Spleen (tissue), 7 donors: ENCODE measurements around the gene TIMM29.

Experiments
- POLR2A ChIP-seq, 3 donors: fragments of 450-650 bp; IDR thresholded peaks; one replicate each; pipeline ENCODE4 v1.5.1; 2017; ENCODE audit warnings: antibody characterized with exemption in 3 of 3, mild to moderate bottlenecking in 1 of 3
- POLR2AphosphoS5 ChIP-seq, 3 donors: sonication (generic); formaldehyde crosslinking; IDR thresholded peaks; one replicate each; pipeline ENCODE4 v1.5.1; 2017; ENCODE audit warnings: antibody characterized with exemption in 3 of 3
- TF ChIP-seq, protein P1 (sequence below), 11 experiments: fragments of 200-600 bp in 7 of 11; fragments of 450-650 bp in 4 of 11; sonication (generic) in 4 of 11; IDR thresholded peaks in 8 of 11; conservative IDR thresholded peaks in 3 of 11; 1 replicate in 7 of 11; 2 replicates in 4 of 11; pipeline versions ENCODE4 v1.4.0 to v1.8.0; 2016 to 2021; ENCODE audit warnings: antibody characterized with exemption in 11 of 11, inconsistent platforms in 4 of 11, mild to moderate bottlenecking in 1 of 11
- donor health status: DM: no; HTN: no; CAD: no; lungs with moderate emphysema.
- donor health status: DM: no; HTN: no; CAD: no.
- donor health status: DM: no; HTN: no; CAD: no.

DNA sequence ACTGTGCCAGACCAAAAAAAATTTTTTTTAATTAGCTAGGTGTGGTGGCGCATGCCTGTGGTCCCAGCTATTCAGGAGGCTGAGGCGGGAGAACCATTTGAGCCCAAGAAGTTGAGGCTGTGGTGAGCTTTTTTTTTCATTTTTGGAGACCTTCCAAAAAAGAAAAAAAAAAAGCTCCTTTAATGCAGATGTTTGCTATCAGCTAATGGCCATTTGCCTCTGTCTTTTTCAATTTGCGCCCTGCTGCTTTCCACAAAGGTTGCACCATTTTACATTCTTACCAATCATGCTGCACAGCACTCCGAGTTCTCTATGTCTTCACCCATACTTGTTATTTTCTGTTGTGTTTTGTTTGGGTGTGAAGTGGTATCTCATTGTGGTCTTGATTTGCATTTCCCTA is 16.7 kb downstream of the TIMM29 start:
- no peak for TF ChIP-seq POLR2A (IDR thresholded peaks at IDR 0.05)
- TF ChIP-seq, protein P1, sequence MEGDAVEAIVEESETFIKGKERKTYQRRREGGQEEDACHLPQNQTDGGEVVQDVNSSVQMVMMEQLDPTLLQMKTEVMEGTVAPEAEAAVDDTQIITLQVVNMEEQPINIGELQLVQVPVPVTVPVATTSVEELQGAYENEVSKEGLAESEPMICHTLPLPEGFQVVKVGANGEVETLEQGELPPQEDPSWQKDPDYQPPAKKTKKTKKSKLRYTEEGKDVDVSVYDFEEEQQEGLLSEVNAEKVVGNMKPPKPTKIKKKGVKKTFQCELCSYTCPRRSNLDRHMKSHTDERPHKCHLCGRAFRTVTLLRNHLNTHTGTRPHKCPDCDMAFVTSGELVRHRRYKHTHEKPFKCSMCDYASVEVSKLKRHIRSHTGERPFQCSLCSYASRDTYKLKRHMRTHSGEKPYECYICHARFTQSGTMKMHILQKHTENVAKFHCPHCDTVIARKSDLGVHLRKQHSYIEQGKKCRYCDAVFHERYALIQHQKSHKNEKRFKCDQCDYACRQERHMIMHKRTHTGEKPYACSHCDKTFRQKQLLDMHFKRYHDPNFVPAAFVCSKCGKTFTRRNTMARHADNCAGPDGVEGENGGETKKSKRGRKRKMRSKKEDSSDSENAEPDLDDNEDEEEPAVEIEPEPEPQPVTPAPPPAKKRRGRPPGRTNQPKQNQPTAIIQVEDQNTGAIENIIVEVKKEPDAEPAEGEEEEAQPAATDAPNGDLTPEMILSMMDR (IDR thresholded peaks at IDR 0.05 in 8 of 11, conservative IDR thresholded peaks at IDR 0.05 in 3 of 11): no peak
- TF ChIP-seq POLR2AphosphoS5 (IDR thresholded peaks at IDR 0.05): no peak
